HG02973 (cell line): ENCODE measurements around the gene GRIK3.

ENCODE experiments used
- ATAC-seq: cut with Tn5 transposase; IDR thresholded peaks from one replicate; pipeline ENCODE4 v1.9.1; 2021; ENCODE audit warnings: moderate library complexity; ENCODE audit not compliant: unreplicated experiment

GRIK3 gene

DNA sequence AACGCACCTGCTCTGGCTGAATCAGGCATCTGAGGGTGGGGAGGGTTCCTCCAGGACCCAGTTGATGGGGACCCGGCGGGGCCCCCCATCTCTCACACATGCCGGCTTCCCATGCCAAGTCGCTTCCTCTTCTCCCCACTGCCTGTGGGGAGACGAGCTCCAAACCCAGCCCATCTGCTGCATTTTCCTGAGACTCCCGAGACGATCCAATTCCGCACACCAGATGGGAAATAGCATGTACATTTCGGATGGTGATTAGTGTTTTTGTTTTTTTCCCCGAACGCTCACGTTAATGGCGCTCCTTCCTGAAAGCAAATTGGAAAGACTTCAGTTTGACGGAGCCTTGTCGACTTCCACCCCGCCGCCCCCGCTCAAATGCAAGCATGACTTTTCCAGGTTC is 13.2 kb upstream of the GRIK3 start:
- no peak for ATAC-seq

DNA sequence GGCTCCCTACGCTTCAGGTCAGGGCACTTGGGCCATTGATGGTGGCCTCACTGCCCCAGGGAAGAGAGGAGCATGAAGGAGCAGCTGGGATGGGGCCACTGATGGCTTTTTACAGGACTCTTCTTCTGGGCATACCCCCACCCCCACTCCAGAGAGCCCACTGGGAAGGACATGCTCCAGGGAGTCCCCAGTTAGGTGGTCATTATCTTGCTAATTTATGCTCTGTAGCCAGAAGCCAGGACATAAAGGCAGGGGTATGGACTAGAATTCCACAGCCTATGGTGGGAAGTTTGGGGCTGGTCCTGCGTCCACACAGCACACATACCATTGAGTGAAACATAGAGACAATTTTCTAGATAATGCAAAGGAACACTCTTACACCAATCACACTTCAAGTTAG is 8.8 kb upstream of the GRIK3 start:
- no peak for ATAC-seq

DNA sequence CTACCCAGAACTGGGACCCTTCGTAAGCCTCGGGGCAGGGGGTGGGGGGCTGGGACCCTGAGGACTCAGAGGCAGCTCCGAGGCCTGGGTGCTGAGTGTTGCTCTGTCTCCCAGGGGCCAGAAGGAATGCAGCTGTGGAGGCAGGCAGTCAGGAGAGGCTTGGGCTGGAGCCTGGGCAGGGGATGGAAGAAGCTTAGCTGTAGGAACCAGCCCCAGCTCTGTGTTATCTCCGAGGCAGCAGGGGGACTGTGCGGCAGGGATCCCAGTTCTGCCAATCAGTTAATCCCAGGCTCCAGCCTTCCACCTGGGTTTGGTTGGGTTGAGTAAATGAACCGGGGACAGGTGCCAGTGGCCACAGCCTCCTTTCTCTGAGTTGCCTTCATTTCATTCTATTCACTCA is 8.2 kb upstream of the GRIK3 start:
- no peak for ATAC-seq

DNA sequence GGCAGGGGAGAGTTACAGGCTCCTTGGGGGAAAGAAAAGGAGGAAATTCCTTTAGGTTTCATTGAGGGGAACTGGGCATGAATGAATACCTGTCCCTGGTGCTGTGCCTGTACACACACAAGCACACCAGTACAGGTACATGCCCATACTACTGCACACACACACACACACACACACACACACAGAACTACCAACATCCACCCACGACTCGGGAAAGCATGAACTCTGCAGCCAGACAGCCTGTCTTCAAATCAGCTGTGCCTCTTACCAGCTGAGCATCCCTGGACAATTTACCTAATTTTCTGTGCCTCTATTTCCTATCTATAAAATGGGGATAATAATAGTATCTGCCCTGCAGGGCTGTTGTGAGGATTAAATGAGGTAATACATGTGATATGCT is 7.2 kb upstream of the GRIK3 start:
- no peak for ATAC-seq

DNA sequence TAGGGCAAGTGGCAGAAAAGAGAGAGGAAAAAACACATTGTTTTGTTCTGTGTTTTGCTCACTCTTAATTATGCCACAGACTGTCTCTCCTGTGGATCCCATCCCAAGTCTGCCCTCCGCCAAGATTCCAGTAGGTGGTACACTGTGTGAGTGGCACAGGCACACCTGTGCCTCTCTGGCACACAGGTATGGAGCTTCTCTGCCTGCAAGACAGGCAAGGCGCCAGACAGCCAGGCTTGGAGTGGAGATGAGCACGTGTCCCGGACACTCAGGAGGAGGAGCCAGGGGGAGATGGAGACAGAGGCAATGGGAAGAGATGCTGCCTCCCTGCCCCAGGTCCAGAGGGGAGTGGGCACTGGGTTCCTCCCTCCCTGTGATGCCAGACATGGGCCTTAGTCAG is 6.5 kb upstream of the GRIK3 start:
- ATAC-seq, result no peak

DNA sequence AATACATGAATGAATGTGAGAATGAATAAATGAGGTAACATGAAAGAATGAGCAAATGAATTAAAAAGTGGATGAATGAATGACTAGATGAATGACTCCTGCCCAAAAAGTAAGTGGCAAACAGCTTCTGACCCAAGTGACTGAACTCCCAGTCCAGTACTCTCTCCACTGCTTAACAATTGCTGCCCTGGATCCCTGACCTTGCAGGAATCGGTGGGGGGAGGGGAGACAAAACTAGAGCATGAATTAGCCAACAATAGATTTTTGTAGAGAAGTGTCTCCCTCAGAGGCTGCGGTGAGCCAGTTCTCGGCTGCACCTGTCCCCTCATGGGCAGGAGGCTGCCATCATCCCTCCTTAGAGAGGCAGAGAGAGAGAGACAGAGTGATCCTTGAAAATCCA is 5.9 kb upstream of the GRIK3 start:
- ATAC-seq, result no peak

DNA sequence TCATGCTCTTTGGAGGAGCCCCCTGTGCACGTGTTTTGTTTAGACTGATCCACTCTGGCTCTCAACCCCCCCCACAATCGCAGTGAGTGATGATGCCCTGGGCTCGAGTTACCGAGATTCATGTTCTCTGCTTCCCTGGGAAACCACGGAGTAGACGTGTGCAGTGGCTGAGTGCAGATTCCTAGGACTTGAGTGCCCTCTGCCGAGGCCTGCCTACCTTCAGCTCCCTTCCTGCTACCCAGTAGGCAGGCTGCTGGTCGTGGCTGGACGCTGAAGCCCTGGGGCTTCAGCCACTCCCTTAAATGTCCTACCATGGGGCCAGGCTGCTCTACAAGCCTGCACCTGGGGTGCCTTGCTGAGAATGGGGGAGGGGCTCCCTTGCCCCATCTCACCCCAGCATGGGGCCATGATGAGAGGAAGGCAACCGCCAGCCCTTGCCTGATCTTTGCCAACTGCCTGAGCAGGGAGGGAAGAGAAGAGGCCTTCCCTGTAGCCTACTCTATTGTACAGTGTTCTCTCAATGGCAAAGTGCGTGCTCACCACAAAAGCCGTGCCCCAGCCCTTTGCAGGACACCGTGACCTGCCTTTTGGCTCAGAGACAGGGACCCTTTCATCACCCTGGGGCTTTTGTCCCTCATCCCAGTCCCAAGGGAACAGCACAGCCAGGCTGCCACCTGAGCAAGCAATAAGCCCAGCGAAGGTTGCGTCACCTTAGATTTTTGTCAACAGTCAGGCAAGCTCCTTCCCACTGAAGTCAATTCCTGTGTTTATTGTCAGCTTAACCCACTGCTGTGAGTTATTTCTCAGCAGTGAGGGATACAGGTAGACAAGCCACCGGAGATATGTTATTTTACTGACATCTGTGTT is 4.1 kb upstream of the GRIK3 start:
- ATAC-seq, result no peak

DNA sequence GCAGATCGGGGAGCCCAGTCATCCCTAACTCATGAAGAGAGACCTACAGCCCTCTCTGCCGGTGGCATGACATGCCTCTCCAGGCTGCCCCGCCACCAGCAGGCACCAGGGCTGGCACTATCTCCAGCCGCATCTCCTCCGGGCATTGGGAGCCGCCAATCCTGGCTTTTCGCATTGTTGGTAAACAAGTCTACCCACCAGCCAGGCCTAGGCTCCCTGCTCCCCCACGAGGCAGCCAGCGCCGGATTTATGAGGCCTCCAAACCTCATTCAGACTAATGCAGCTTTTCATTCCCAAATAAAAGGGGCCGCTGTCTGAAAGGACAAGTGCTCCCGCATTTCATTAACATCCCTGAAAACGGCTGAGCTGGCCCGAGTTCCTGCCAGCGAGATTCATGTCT is 3.4 kb upstream of the GRIK3 start:
- no peak for ATAC-seq

DNA sequence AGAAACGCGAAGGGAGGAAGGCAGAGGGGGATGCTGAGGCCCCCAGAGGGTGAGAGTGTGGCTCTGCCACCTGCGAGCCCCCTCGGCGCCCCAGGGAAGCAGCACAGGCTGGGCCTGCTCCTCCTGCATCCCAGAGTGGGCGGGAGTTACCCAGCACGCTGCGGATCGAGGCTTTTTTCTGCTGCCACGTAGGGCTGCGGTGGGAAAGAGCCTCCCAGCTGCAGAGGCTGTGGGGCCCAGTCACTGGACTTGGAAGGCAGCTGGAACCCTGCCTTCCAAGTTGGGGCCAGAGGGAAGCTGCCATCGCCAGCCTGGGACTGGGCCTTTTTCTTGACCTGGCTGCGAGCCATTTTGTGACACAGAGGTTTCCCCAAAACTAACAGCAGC is 2.3 kb upstream of the GRIK3 start:
- ATAC-seq, result no peak

DNA sequence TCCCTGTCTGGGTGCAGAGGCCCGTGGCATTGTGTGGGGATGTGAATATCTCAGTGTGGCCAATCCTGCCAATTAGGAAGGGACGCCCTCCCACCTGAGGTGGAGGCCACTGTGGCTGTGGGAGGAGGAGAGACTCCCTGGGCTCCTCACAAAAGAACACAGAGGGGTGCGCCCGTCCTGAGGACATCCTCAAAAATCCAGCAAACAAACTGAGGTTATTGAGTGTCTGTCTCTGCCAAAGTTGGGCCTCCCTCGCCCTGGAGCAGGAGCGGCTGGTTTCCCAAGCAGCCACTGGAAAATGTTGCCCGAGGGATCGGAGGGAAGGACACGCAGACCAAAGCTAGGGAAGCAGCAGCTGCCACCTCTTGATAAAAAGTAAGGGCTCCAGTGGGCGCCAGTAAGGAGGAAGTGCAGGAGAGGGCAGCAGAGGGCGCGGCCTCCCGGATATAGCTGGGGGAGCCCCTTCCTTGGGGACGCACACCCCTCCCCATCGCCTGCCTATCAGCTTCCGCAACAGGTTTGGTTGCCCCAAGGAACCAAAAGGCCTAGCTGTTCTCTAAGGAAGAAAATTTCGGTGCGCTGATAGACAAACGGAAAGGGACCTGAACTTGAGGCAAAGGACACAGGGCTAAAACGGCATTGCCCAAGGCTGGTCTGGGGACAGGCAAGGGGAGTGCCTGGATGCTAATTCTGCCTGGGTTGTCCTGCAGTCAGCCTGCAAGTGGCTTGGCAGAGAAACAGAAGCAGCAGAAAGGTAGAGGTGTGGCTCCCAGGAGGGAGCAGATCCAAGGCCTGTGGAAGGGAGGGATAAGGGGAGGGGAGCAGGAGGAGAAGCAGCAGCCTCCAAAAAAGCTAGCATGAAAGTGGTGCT is 1.7 kb upstream of the GRIK3 start:
- no peak for ATAC-seq

DNA sequence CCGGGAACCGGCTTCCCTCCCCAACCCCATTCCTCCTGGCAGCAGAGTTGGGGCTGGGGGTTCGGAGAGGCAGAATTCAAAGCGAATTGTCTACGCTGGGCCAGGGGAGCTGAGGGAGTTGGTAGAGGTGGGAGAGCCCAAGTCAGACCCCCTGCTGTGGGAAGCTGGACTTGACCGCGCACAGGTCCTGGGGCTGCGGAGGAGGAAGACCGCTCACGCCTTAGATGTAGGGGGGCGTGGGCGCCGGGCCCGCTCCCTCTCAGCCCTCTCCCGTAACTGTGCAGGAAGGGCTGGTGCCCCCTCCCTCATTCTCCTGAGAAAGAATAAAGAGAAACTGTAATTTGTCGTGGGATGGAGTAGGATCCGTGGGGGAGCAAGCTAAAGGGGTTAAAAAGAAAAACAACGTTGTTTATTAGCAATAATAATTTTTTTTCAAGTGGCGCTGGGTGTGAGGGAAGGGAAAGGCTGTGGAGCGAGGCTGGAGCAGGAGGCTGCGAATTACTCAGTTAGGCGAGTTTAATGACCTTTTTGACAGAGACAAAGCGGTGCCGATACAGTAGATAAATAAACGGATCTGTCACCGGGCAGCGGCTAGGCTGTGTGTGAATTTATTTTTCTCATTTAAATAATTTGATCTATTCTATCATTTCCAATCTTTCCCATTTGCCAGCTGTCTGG is 838 bp upstream of the GRIK3 start:
- no peak for ATAC-seq

DNA sequence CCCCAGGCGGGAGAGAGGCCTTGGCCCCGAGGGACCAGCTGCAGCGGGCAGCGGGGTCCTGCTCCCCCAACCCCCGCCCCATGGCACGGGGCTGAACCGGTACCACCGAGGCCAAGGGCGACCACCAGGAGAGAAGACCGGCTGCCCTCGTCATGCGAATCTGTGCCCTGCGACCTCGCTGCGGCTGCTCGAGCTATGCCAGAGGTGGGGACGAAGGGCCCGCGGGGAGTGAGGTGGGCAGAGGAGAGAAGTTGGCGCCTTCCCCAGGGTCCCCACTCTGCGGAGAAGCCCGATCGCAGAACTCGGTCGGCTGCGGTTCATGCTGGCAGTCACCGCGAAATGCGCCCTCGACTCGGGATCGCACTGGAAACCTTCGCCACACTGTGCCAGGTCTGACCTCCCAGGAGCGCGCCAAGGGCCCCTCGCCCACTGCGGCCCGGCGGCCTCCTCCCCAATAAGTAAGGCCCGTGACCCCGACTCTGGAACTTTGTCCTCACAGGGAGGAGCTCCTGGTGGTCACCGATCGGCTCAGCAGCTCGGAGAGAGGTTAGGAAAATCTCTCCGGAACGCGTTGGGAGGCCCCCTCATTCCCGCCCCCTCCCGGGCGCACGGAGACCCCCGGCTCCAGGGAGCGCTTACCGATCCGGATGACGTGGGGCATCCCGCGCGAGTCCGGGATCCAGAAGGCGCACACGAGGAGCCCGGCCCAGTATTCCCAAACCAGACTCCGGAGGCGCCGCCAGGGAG is 787 bp downstream of the GRIK3 start:
- ATAC-seq, result no peak

DNA sequence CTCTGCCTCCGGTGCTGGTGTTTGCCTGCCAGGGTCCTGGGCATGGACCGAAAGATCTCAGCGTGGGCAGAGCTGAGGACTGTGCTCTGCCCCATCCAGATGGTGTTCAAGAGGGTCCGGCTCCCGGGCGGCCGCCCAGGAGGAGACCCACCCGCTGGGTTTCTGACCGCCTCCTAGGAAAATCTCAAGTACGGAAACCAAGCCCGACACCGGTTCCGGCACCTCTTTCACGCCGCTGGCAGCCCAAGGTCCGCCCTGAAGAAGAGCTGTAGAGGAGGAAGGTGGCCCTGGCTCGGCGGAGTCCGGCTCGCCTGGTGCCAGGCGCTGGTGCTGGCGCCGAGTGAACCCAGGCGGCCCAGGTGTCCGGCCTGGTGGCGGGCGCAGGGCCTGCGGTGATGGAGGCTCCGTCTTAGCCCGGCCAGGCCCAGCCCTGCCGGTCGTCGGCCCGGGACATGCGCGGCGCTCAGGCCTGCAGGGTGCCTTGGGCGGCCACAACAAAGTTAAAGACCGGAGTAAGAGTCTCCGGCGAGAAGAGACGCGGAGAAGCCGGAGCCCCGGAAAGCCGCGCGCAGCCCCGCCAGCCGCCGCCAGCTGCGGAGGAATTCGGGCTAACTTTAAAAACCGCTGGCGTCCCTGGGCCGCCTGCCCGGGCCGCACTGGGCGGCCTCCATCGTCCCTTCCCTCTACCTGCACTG is 1.5 kb downstream of the GRIK3 start:
- no peak for ATAC-seq

DNA sequence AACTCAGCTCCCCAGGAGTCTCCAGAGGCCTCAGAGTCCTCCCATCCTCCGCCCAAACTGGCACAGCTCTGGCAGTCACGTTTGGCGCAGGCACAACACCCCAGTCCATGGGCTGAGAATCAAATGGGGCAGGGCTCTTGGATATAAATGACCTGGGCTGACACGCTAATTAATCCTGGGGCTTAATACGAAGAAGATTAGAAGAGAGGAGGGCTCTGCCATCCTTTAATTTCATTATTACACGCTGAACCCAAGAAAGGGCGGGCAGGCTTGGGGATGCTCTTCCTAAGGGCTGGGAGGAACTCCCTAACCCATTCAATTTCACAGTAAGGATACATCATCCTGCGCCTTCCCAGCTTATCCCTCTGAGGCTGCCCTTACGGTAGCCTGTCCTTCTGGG is 2.4 kb downstream of the GRIK3 start:
- no peak for ATAC-seq

DNA sequence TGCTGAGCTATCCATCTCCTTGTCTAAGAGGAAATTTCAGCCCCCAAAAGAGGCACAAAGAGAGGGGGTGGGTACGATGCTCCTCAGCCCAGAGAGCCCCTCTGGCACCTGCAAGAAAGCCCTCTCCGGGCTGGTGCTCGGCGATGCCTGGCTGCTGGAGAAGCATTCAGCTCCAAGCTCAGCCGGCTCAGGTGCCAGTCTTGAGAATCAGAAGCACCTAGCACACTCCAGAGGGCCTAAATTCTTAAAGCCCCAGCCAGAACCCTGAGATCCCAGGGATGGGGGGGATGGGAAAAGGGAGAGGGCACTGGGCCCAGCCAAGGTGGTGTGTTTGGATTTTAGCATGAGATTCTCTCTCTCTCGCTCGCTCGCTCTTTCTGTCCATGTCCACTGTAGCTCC is 2.9 kb downstream of the GRIK3 start:
- no peak for ATAC-seq

DNA sequence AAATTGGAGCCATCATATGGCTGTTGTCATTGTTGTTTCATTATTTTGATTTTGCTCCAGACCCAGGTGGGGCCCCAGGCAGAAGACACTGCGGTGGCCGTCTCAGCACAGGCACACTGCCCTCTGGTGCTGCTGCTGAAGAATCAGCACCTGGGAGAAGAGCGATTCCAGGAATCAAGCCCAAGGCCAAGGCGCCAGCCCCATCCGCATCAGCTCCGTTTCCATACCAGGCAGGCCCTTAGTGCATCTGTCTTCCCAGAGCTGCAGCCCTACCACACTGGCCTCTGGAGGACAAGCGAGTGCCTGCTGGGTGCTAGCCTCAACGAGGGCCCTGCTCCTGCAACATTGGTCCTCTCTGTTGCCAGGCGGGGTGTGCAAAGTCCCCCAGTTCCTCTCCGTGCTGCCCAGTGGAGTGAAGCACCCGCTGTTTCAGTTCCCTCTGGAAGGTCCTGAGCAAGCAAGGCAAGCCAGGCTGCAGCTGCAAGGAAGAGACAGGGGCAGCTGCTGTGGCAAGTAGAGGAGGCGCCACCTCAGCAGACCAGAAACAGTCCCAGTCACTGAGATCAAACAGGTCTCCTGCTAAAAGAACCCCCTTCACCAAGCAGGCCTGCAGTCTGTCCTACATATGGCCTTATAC is 5.2 kb downstream of the GRIK3 start:
- no peak for ATAC-seq

DNA sequence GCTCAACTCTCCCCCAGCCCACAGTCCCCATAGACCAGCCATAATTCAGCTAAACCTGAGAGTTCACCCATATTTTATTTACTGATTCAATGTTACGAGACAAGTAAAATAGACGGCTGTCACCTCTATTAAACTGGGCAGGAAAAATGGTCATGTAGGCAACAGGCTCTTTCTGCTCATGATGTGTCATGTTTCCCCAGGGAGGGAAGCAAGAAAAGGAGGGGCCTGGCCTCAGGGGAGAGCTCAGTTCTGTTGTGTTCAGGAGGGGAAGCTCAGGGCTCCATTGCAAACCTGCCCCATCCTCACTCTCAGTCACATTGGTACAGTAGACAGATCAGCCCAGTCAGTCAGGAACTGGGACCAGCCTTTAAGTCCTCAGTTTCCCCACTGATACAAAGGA is 12.8 kb downstream of the GRIK3 start:
- ATAC-seq, result no peak

DNA sequence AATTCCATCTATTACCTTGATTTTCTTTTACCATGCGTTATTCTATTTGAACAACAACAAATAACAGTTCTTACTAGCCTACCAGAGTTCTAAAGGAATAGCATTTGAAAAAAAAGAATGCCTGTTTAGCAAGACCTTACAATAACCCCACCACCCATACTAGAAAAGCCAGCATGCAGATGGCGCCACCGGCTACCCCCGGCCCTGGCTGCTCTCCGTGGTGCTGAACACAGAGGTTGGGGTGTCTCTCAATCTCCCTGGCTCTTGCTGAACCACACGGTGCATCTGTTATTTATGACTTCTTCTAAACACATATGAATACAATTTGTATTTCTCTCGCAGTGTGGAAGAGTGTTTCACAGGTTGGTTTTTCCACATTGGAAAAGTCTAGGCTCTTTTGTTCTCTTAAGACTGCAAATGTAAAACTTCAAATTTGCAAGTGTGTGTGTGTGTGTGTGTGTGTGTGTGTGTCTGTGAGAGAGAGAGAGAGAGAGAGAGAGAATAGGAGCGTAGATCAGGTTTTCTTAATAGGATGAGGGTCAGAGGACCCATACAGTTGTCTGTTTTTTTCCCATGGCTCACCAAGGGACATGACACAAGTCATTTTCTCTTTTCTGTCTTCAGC is 13.6 kb downstream of the GRIK3 start:
- no peak for ATAC-seq

DNA sequence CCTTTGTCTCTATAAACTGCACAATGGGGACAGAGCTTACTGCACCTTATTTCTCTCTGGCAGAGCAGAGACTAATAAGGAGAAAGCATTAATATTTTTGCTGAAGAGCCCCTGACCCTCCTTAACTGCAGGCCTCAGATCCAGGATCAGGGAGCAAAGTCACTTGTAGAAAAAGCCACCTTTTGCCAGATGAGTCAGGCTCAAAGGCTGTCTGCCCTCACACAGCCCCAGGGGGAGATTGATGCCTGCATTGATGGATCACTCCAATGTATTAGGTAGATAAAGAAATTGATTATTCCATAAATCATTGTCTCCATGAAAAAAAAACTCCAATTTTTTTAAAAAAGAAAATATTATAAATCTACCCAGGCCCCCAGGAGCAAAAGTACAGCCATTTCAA is 15.8 kb downstream of the GRIK3 start:
- no peak for ATAC-seq
